ENCODE measurements around the gene GOSR1. TPM values are rescaled to one million over a fixed set of nuclear protein-coding genes. Genes with fewer than 3 reads are reported as not detected.

GOSR1 gene
- total RNA-seq, 1 donor from 2014 or later = 38.3 TPM

- DNase-seq (ENCODE audit: low read depth) = no peak
- Histone ChIP-seq H3K36me3 (ENCODE audit: control insufficient read depth, insufficient read depth, low read length) (no peaks in the 10 kb centered on the region), H3K4me3 (ENCODE audit: low read depth, low read length) (no peak overlapping the region), H3K27me3 (ENCODE audit: control insufficient read depth, insufficient read depth, low read length) (no peaks in the 10 kb centered on the region)
- no peak for TF ChIP-seq CTCF (IDR thresholded peaks at IDR 0.05; ENCODE audit: insufficient read depth, low read length, poor library complexity, severe bottlenecking)
Observed at GRCh38 chr17:30493780-30494179, 16.6 kb downstream of the GOSR1 start.

- Histone ChIP-seq H3K4me3 (ENCODE audit: low read depth, low read length) (no peak overlapping the region), H3K27me3 (ENCODE audit: control insufficient read depth, insufficient read depth, low read length) (no peaks in the 10 kb centered on the region), H3K36me3 (ENCODE audit: control insufficient read depth, insufficient read depth, low read length) (no peaks in the 10 kb centered on the region)
- no peak for TF ChIP-seq CTCF (IDR thresholded peaks at IDR 0.05; ENCODE audit: insufficient read depth, low read length, poor library complexity, severe bottlenecking)
- DNase-seq (ENCODE audit: low read depth) = no peak
Observed at GRCh38 chr17:30495586-30495985, 18.4 kb downstream of the GOSR1 start.

- H3K27me3 ChIP-seq (ENCODE audit: control insufficient read depth, insufficient read depth, low read length) = no peaks in the 10 kb centered on the region
- DNase-seq (ENCODE audit: low read depth) = no peak
- no peak overlapping the region for H3K4me3 ChIP-seq (ENCODE audit: low read depth, low read length)
- no peak for TF ChIP-seq CTCF (IDR thresholded peaks at IDR 0.05; ENCODE audit: insufficient read depth, low read length, poor library complexity, severe bottlenecking)
- H3K36me3 ChIP-seq (ENCODE audit: control insufficient read depth, insufficient read depth, low read length) = no peaks in the 10 kb centered on the region
Observed at GRCh38 chr17:30503558-30503957, 26.4 kb downstream of the GOSR1 start.

GRCh38 chr17:30505868-30506417 is 28.7 kb downstream of the GOSR1 start:
- H3K4me3 ChIP-seq (ENCODE audit: low read depth, low read length) = no peak overlapping the region
- no peak for TF ChIP-seq CTCF (IDR thresholded peaks at IDR 0.05; ENCODE audit: insufficient read depth, low read length, poor library complexity, severe bottlenecking)
- H3K36me3 ChIP-seq (ENCODE audit: control insufficient read depth, insufficient read depth, low read length) = no peaks in the 10 kb centered on the region
- H3K27me3 ChIP-seq (ENCODE audit: control insufficient read depth, insufficient read depth, low read length) = no peaks in the 10 kb centered on the region
- DNase-seq (ENCODE audit: low read depth) = no peak

GRCh38 chr17:30506481-30506880 is 29.3 kb downstream of the GOSR1 start:
- TF ChIP-seq CTCF (IDR thresholded peaks at IDR 0.05; ENCODE audit: insufficient read depth, low read length, poor library complexity, severe bottlenecking) = no peak
- H3K4me3 ChIP-seq (ENCODE audit: low read depth, low read length) = no peak overlapping the region
- H3K27me3 ChIP-seq (ENCODE audit: control insufficient read depth, insufficient read depth, low read length) = no peaks in the 10 kb centered on the region
- DNase-seq (ENCODE audit: low read depth) = no peak
- no peaks in the 10 kb centered on the region for H3K36me3 ChIP-seq (ENCODE audit: control insufficient read depth, insufficient read depth, low read length)

- no peaks in the 10 kb centered on the region for H3K27me3 ChIP-seq (ENCODE audit: control insufficient read depth, insufficient read depth, low read length)
- DNase-seq (ENCODE audit: low read depth) = no peak
- TF ChIP-seq CTCF (IDR thresholded peaks at IDR 0.05; ENCODE audit: insufficient read depth, low read length, poor library complexity, severe bottlenecking) = no peak
- peaks cover 3% of the 10 kb centered on the region for H3K36me3 ChIP-seq (ENCODE audit: control insufficient read depth, insufficient read depth, low read length)
- H3K4me3 ChIP-seq (ENCODE audit: low read depth, low read length) = no peak overlapping the region
Observed at GRCh38 chr17:30513346-30513745, 36.1 kb downstream of the GOSR1 start.
